Hepatocyte (in vitro differentiated cells): ENCODE results near the gene CXorf51A. TPM values are rescaled to one million over a fixed set of nuclear protein-coding genes. Genes with fewer than 3 reads are reported as not detected.
"Not testable (repeated sequence)": the region's sequence is repeated elsewhere in the genome, so short reads cannot be mapped to it uniquely, and the experiment has no call there.

Experiments
- DNase-seq: peaks from one replicate; pipeline ENCODE4 v3.0.0-alpha.2; 2016; ENCODE audit warnings: low spot score
- H2AFZ ChIP-seq: fragments of 200-600 bp; sonication (generic); 2 replicates; pipeline ENCODE4 v1.6.0; 2016; ENCODE audit warnings: antibody characterized with exemption, mild to moderate bottlenecking
- H3K27ac ChIP-seq: fragments of 200-600 bp; sonication (generic); 2 replicates; pipeline ENCODE4 v1.5.1; 2016; ENCODE audit warnings: mild to moderate bottlenecking
- H3K27me3 ChIP-seq: fragments of 200-600 bp; sonication (generic); 2 replicates; pipeline ENCODE4 v1.6.1; 2016
- H3K36me3 ChIP-seq: fragments of 200-600 bp; sonication (generic); replicated peaks from 2 replicates; pipeline ENCODE4 v1.5.1; 2016; ENCODE audit warnings: low read depth; ENCODE audit not compliant: insufficient read depth
- H3K4me1 ChIP-seq: fragments of 200-600 bp; sonication (generic); 2 replicates; pipeline ENCODE4 v1.5.1; 2016; ENCODE audit warnings: mild to moderate bottlenecking, moderate library complexity; ENCODE audit not compliant: insufficient read depth
- H3K4me2 ChIP-seq: fragments of 200-600 bp; sonication (generic); 2 replicates; pipeline ENCODE4 v1.6.0; 2016
- H3K4me3 ChIP-seq: fragments of 200-600 bp; sonication (generic); 2 replicates; pipeline ENCODE4 v1.5.1; 2016; ENCODE audit warnings: mild to moderate bottlenecking
- H3K79me2 ChIP-seq: fragments of 200-600 bp; sonication (generic); 2 replicates; pipeline ENCODE4 v1.6.0; 2017; ENCODE audit warnings: mild to moderate bottlenecking
- H3K9me2 ChIP-seq: fragments of 200-600 bp; sonication (generic); replicated peaks from 2 replicates; pipeline ENCODE4 v1.6.0; 2017; ENCODE audit warnings: mild to moderate bottlenecking; ENCODE audit not compliant: insufficient read depth
- H3K9me3 ChIP-seq: fragments of 200-600 bp; sonication (generic); 2 replicates; pipeline ENCODE4 v1.5.1; 2016; ENCODE audit warnings: low read depth, mild to moderate bottlenecking
- H4K20me1 ChIP-seq: fragments of 200-600 bp; sonication (generic); 2 replicates; pipeline ENCODE4 v1.6.0; 2016; ENCODE audit warnings: mild to moderate bottlenecking; ENCODE audit not compliant: insufficient read depth, poor library complexity, severe bottlenecking
- EZH2 ChIP-seq: fragments of 200-600 bp; sonication (generic); IDR thresholded peaks from 2 replicates; pipeline ENCODE4 v1.6.1; 2016; ENCODE audit warnings: antibody characterized with exemption, mild to moderate bottlenecking, borderline replicate concordance
- EZH2phosphoT487 ChIP-seq: fragments of 200-600 bp; sonication (generic); IDR thresholded peaks from one replicate; pipeline ENCODE4 v1.6.1; 2018; ENCODE audit warnings: antibody characterized with exemption, mild to moderate bottlenecking, low read depth, moderate library complexity; ENCODE audit not compliant: unreplicated experiment, severe bottlenecking
- WGBS: methylation state at CpG from one replicate; pipeline ENCODE4 v1.1.6; 2016; ENCODE audit warnings: low lambda C conversion rate; ENCODE audit errors: missing lambda C conversion rate; 5-methylcytosine and 5-hydroxymethylcytosine counted together
- polyA plus RNA-seq: library from polyadenylated mRNA; unstranded; fragments of >200 nt; fragmentation: Nextera tagmentation; extraction: Ambion mirVana; gene quantifications from 2 replicates; pipeline ENCODE4 v1.2.1, GENCODE V29; 2016
- total RNA-seq: library from RNA; depleted of rRNA; stranded (reverse); fragments of >200 nt; gene quantifications from 2 replicates; pipeline ENCODE4 v1.2.3, GENCODE V29; 2014
- TF ChIP-seq, protein P1 (sequence below): fragments of 200-600 bp; sonication (generic); IDR thresholded peaks from 2 replicates; pipeline ENCODE4 v1.5.1; 2016; ENCODE audit warnings: antibody characterized with exemption, mild to moderate bottlenecking; ENCODE audit not compliant: poor library complexity

The CXorf51A gene
- total RNA-seq = not detected in 2 replicates
- not detected in 2 replicates for polyA plus RNA-seq

DNA sequence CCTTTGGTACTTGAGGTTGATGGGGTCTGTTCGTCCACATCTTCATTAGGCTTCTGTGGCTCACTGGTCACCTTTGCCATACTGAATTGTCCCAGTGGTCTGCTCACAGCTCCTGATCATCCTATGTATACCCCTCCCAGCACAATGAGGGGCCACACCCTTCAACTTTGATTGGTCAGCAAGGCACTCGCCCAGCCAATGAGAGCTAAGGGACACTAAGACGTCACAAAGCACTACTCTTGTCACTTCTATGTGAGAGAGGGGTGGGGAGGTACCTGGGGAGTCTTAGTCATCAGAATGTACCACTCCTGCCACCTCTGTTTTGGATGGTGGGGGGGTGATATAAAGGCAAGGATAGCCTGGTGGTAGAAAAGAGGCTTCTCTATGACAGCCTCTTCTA, at the start of gene CXorf51A:
Gene CXorf51A, minus strand, starts transcription at position 101 of the 400 bp plus-strand sequence. Its CDS starts 21 bp downstream, at position 80.
- not testable (repeated sequence) for H3K4me2 ChIP-seq, DNase-seq, H3K9me2 ChIP-seq, H4K20me1 ChIP-seq, H3K4me3 ChIP-seq, H3K36me3 ChIP-seq, H2AFZ ChIP-seq, H3K4me1 ChIP-seq, H3K9me3 ChIP-seq, H3K27me3 ChIP-seq, H3K27ac ChIP-seq, H3K79me2 ChIP-seq
- no CpG with 5 or more reads among the region's 3 CpGs for WGBS

DNA sequence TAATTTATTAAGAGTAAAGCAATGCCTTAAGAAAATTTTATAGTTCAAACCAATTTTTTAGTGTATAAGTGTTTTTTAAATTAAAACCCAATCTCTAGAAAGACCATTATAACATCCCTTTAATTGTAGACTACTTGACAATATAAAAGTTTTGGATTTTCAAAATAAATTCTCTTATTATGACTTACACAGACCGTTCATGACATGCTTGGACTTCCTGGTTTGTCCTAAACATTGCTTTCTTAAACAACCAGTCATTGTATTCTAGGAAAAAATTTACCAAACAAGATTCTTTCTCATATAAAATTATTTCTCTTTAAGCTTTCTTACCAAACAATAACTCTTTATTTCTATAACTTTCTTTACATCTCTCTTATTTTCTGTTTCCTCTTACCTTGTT, 49.0 kb upstream of the CXorf51A start:
- H3K4me1 ChIP-seq = no peaks in the 10 kb centered on the region
- H3K27me3 ChIP-seq = no peaks in the 10 kb centered on the region
- no peaks in the 10 kb centered on the region for H3K79me2 ChIP-seq
- 0% methylated on average over 1 of the region's 1 CpG for WGBS
- H3K4me3 ChIP-seq = no peak overlapping the region
- no peaks in the 10 kb centered on the region for H3K9me2 ChIP-seq
- no peaks in the 10 kb centered on the region for H3K9me3 ChIP-seq
- no peak overlapping the region for H2AFZ ChIP-seq
- H4K20me1 ChIP-seq = no peaks in the 10 kb centered on the region
- H3K27ac ChIP-seq = no peak overlapping the region
- H3K4me2 ChIP-seq = no peak overlapping the region
- DNase-seq = no peak
- no peak for TF ChIP-seq EZH2phosphoT487
- TF ChIP-seq, protein P1, sequence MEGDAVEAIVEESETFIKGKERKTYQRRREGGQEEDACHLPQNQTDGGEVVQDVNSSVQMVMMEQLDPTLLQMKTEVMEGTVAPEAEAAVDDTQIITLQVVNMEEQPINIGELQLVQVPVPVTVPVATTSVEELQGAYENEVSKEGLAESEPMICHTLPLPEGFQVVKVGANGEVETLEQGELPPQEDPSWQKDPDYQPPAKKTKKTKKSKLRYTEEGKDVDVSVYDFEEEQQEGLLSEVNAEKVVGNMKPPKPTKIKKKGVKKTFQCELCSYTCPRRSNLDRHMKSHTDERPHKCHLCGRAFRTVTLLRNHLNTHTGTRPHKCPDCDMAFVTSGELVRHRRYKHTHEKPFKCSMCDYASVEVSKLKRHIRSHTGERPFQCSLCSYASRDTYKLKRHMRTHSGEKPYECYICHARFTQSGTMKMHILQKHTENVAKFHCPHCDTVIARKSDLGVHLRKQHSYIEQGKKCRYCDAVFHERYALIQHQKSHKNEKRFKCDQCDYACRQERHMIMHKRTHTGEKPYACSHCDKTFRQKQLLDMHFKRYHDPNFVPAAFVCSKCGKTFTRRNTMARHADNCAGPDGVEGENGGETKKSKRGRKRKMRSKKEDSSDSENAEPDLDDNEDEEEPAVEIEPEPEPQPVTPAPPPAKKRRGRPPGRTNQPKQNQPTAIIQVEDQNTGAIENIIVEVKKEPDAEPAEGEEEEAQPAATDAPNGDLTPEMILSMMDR = no peak
- TF ChIP-seq EZH2 = no peak
- no peaks in the 10 kb centered on the region for H3K36me3 ChIP-seq

DNA sequence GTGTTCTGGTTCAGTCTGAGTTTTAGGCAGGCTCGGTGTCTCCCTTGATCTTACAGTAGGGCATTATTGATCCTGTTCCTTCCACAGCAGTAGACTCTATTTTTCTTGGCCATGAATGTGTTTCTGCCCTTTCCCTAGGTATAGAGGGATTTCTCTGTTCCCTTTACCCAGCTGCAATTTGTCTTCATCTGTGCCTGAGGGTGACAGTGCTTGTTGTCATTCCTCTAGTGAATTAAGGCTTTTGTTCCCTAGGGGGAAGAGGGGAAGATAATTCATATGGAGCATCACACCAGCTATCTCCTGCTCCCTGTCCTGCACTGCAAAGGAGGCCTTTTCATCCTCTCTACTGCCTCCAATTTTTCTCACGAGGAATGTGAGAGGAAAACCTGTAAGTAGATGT, 39.7 kb upstream of the CXorf51A start:
- Histone ChIP-seq H3K4me3 (no peak overlapping the region), H3K27ac (no peak overlapping the region), H2AFZ (no peak overlapping the region), H3K9me2 (no peaks in the 10 kb centered on the region), H3K4me1 (no peaks in the 10 kb centered on the region), H3K36me3 (no peaks in the 10 kb centered on the region), H4K20me1 (no peaks in the 10 kb centered on the region), H3K27me3 (no peaks in the 10 kb centered on the region), H3K79me2 (no peaks in the 10 kb centered on the region), H3K4me2 (no peak overlapping the region), H3K9me3 (no peaks in the 10 kb centered on the region)
- no peak for DNase-seq
- TF ChIP-seq, protein P1 = no peak
- no peak for TF ChIP-seq EZH2phosphoT487
- TF ChIP-seq EZH2 = no peak
- WGBS = 56% methylated on average over 2 of the region's 2 CpGs

DNA sequence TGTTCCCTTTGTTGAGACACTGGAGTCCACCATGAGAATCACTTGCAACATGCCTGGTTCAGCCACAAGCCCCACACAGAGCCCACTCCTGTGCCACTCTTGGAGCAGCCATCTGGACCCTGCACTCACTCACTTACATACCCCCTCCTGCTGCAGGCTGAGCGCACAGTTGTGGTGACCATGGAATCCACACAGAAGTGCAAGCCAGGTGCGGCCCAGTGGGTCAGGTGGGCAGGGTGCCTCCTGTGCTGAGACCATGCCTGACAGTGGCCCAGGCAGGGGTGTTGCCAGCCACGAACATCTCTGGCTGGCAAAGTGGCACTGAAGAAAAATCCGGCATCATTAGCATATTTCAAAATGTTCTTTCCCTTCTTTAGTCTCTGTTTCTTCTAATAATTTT, 17.4 kb upstream of the CXorf51A start:
- Histone ChIP-seq H3K27me3 (no peaks in the 10 kb centered on the region), H3K4me2 (no peak overlapping the region), H2AFZ (no peak overlapping the region), H4K20me1 (no peaks in the 10 kb centered on the region), H3K4me3 (no peak overlapping the region), H3K9me2 (no peaks in the 10 kb centered on the region), H3K27ac (no peak overlapping the region), H3K4me1 (no peaks in the 10 kb centered on the region), H3K9me3 (no peaks in the 10 kb centered on the region), H3K79me2 (no peaks in the 10 kb centered on the region), H3K36me3 (no peaks in the 10 kb centered on the region)
- DNase-seq = no peak
- 84% methylated on average over 4 of the region's 4 CpGs for WGBS
- no peak for TF ChIP-seq EZH2phosphoT487
- TF ChIP-seq, protein P1 = no peak
- no peak for TF ChIP-seq EZH2

DNA sequence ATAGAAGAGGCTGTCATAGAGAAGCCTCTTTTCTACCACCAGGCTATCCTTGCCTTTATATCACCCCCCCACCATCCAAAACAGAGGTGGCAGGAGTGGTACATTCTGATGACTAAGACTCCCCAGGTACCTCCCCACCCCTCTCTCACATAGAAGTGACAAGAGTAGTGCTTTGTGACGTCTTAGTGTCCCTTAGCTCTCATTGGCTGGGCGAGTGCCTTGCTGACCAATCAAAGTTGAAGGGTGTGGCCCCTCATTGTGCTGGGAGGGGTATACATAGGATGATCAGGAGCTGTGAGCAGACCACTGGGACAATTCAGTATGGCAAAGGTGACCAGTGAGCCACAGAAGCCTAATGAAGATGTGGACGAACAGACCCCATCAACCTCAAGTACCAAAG, 5.1 kb downstream of the CXorf51A start, which contains the start of gene CXorf51B:
Gene CXorf51B, plus strand, starts transcription at position 301 of the 400 bp plus-strand sequence. Its CDS starts 21 bp downstream, at position 322.
- not testable (repeated sequence) for H3K4me1 ChIP-seq, H3K9me2 ChIP-seq, H3K27ac ChIP-seq, H3K9me3 ChIP-seq, H3K4me2 ChIP-seq, H3K27me3 ChIP-seq, H4K20me1 ChIP-seq, DNase-seq, H3K4me3 ChIP-seq, H3K79me2 ChIP-seq, H2AFZ ChIP-seq, H3K36me3 ChIP-seq
- WGBS = no CpG with 5 or more reads among the region's 3 CpGs
